Measurements from ENCODE around the gene RHBDD1.

- no peak for TF ChIP-seq CTCF (IDR thresholded peaks at IDR 0.05)
- TF ChIP-seq POLR2A (IDR thresholded peaks at IDR 0.05): no peak
Observed at GRCh38 chr2:226962176-226962773, 126.4 kb downstream of the RHBDD1 start.

All from stomach (tissue), 4 donors.